IPS-20b (cell line): Measurements from ENCODE around the gene HNRNPL.
"Not testable (repeated sequence)": the region's sequence is repeated elsewhere in the genome, so short reads cannot be mapped to it uniquely, and the experiment has no call there.

Source experiments
- H3K27ac ChIP-seq: one replicate; pipeline ENCODE4 v1.5.1; 2013; ENCODE audit warnings: low read length
- H3K27me3 ChIP-seq: 2 replicates; pipeline ENCODE4 v1.6.1; 2013; ENCODE audit warnings: mild to moderate bottlenecking, low read length, inconsistent platforms; ENCODE audit not compliant: insufficient read depth
- H3K36me3 ChIP-seq: 2 replicates; pipeline ENCODE4 v1.6.1; 2013; ENCODE audit warnings: low read depth, mild to moderate bottlenecking, inconsistent platforms, low read length, moderate library complexity; ENCODE audit not compliant: insufficient read depth
- H3K4me1 ChIP-seq: 2 replicates; pipeline ENCODE4 v1.6.1; 2013; ENCODE audit warnings: mild to moderate bottlenecking, control low read depth, inconsistent platforms, low read length, moderate library complexity; ENCODE audit not compliant: insufficient read depth
- H3K4me3 ChIP-seq: 2 replicates; pipeline ENCODE4 v1.5.1; 2013; ENCODE audit warnings: mild to moderate bottlenecking, low read length, inconsistent platforms
- H3K9ac ChIP-seq: 2 replicates; pipeline ENCODE4 v1.6.1; 2013; ENCODE audit warnings: low read depth, mild to moderate bottlenecking, inconsistent platforms, low read length, moderate library complexity
- H3K9me3 ChIP-seq: 2 replicates; pipeline ENCODE4 v1.6.1; 2013; ENCODE audit warnings: mild to moderate bottlenecking, low read depth, low read length, inconsistent platforms; ENCODE audit not compliant: insufficient read depth

HNRNPL gene

DNA sequence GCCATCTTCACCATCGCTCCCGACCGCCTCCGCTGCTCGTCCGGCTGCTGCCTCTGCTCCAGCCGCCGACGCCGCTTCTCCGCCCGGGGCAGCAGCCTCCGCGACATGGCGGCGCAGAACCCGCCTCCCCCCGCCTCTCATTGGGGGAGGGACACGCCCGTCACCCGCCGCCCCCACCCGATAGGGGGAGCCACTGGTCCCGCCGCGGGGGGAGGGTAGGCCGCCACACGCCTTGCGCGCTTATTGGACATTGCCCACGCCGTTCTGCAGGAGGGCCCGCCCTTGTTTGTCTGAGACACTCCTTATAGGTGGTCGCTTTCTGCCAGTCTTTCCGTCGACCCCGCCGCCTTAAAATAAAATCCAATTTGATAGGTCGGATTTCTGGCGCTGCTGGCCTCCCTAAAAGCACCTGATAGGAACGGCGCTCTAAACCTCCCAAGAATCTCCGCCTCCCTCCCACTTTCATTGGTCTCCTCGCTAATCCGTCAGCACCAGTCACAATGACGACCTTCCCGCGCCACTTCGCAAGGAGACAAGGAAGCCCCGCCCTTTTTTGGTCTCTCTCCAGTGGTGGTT is at the start of gene HNRNPL:
TSS of gene HNRNPL (minus strand) at position 127 of the 576 bp plus-strand sequence. CDS start at position 107, 20 bp downstream.
- Histone ChIP-seq H3K4me3 (peak within 1 kb of the TSS; percentile 99), H3K9ac (peak within 1 kb of the TSS; percentile 100), H3K27ac (peak within 1 kb of the TSS; percentile 96), H3K27me3 (no peaks in the 10 kb centered on the region), H3K9me3 (no peaks in the 10 kb centered on the region), H3K36me3 (peaks cover 42% of the 10 kb centered on the region), H3K4me1 (no peaks in the 10 kb centered on the region; the same call in 1 of the 2 replicates)

- Histone ChIP-seq H3K27ac (no peak overlapping the region), H3K9ac (peak overlapping the region; percentile 20; the same call in 1 of the 2 replicates), H3K4me1 (peaks cover 6% of the 10 kb centered on the region; the same call in 1 of the 2 replicates), H3K27me3 (peaks cover 14% of the 10 kb centered on the region), H3K9me3 (no peaks in the 10 kb centered on the region), H3K4me3 (peak overlapping the region; percentile 73), H3K36me3 (no peaks in the 10 kb centered on the region)
These were observed 49.1 kb upstream of the HNRNPL start for GRCh38 chr19:38898788-38899446.

DNA sequence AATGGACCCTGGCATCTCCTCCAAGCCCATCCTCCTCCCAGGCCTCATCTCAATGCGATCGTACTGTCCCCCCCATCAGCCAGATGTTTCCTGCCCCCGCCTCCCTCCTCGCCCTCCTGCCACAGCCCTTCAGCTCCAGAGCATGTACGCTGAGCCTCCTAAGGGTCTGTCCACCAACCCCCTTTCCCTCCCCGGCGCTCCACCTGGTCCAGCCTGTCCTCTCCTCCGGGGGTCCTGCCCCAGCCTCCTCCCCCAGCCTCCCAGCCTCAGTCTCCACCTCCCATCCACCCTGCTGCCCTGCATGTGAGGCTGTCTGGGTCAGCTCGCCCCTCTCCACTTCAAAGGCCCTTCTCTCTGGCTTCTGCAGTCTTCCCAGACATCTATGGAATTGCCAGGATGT is 45.2 kb upstream of the HNRNPL start:
- peaks cover 14% of the 10 kb centered on the region for H3K27me3 ChIP-seq
- no peak overlapping the region for H3K9ac ChIP-seq
- H3K36me3 ChIP-seq: no peaks in the 10 kb centered on the region
- no peaks in the 10 kb centered on the region for H3K4me1 ChIP-seq
- no peak overlapping the region for H3K4me3 ChIP-seq
- no peak overlapping the region for H3K27ac ChIP-seq
- no peaks in the 10 kb centered on the region for H3K9me3 ChIP-seq

- no peak overlapping the region for H3K9ac ChIP-seq
- H3K9me3 ChIP-seq: no peaks in the 10 kb centered on the region
- H3K36me3 ChIP-seq: no peaks in the 10 kb centered on the region
- H3K27ac ChIP-seq: no peak overlapping the region
- peaks cover 6% of the 10 kb centered on the region for H3K27me3 ChIP-seq
- no peak overlapping the region for H3K4me3 ChIP-seq
- H3K4me1 ChIP-seq: no peaks in the 10 kb centered on the region
These were observed 43.6 kb upstream of the HNRNPL start for GRCh38 chr19:38893341-38893771.

GRCh38 chr19:38892841-38893240 is 43.1 kb upstream of the HNRNPL start:
- no peak overlapping the region for H3K4me3 ChIP-seq
- H3K27ac ChIP-seq: no peak overlapping the region
- no peak overlapping the region for H3K9ac ChIP-seq
- H3K27me3 ChIP-seq: peaks cover 1% of the 10 kb centered on the region
- H3K36me3 ChIP-seq: no peaks in the 10 kb centered on the region
- no peaks in the 10 kb centered on the region for H3K4me1 ChIP-seq
- no peaks in the 10 kb centered on the region for H3K9me3 ChIP-seq

DNA sequence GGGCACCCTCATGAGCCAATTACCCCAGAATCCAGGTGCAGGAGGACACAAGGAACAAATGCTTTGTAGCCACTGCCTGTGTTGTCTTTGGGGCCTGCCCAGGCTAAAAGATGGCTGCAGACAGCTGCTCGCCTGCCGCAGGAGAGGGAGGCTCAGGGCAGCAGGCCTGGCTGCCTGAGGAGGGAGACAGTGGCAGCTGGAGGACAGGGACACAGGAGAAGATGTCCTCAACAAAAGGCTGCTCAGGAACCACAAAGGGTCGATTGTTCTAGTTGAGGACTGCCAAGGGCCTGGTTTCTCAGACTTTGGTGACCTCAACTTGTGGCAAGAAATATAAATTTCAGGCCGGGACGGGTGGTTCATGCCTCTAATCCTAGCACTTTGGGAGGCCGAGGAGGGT is 42.0 kb upstream of the HNRNPL start:
- H3K9me3 ChIP-seq: no peaks in the 10 kb centered on the region
- no peaks in the 10 kb centered on the region for H3K27me3 ChIP-seq
- no peak overlapping the region for H3K27ac ChIP-seq
- H3K9ac ChIP-seq: no peak overlapping the region
- no peaks in the 10 kb centered on the region for H3K36me3 ChIP-seq
- no peak overlapping the region for H3K4me3 ChIP-seq
- no peaks in the 10 kb centered on the region for H3K4me1 ChIP-seq

GRCh38 chr19:38890686-38891085 is 40.9 kb upstream of the HNRNPL start:
- H3K4me3 ChIP-seq: no peak overlapping the region
- H3K27ac ChIP-seq: no peak overlapping the region
- H3K27me3 ChIP-seq: no peaks in the 10 kb centered on the region
- no peaks in the 10 kb centered on the region for H3K9me3 ChIP-seq
- H3K36me3 ChIP-seq: no peaks in the 10 kb centered on the region
- no peaks in the 10 kb centered on the region for H3K4me1 ChIP-seq
- H3K9ac ChIP-seq: no peak overlapping the region

DNA sequence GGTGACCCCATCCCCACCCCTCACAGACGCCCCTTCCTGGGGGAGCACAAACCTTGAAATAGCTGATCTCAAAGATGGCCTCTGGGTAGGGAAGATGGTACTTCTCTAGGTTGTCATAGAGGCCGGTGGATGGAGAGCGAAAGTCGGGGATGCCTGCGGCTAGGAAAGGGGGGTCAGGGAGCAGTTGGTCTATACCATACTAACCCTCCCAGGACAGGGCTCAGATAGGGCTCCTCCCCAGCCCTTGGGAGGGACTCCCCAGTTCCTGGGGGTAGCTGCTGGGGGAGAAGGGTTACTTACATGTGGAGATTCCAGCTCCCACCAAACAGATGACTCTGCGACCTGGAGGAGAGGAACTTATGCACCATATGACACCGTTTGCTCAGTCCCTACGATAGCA is 40.0 kb upstream of the HNRNPL start:
- Histone ChIP-seq H3K27me3 (no peaks in the 10 kb centered on the region), H3K4me1 (no peaks in the 10 kb centered on the region), H3K4me3 (no peak overlapping the region), H3K27ac (no peak overlapping the region), H3K36me3 (no peaks in the 10 kb centered on the region), H3K9me3 (no peaks in the 10 kb centered on the region), H3K9ac (no peak overlapping the region)

- no peaks in the 10 kb centered on the region for H3K4me1 ChIP-seq
- no peaks in the 10 kb centered on the region for H3K27me3 ChIP-seq
- no peak overlapping the region for H3K27ac ChIP-seq
- H3K9ac ChIP-seq: no peak overlapping the region
- no peaks in the 10 kb centered on the region for H3K36me3 ChIP-seq
- no peak overlapping the region for H3K4me3 ChIP-seq
- no peaks in the 10 kb centered on the region for H3K9me3 ChIP-seq
These were observed 39.1 kb upstream of the HNRNPL start for GRCh38 chr19:38888876-38889275.

- H3K36me3 ChIP-seq, H3K27ac ChIP-seq, H3K4me1 ChIP-seq, H3K9me3 ChIP-seq, H3K9ac ChIP-seq, H3K4me3 ChIP-seq, H3K27me3 ChIP-seq: not testable (repeated sequence)
These were observed 34.9 kb upstream of the HNRNPL start for GRCh38 chr19:38884691-38885090.

GRCh38 chr19:38883286-38883685 is 33.5 kb upstream of the HNRNPL start:
- Histone ChIP-seq H3K4me3 (no peak overlapping the region), H3K27me3 (no peaks in the 10 kb centered on the region), H3K36me3 (no peaks in the 10 kb centered on the region), H3K27ac (no peak overlapping the region), H3K9me3 (no peaks in the 10 kb centered on the region), H3K4me1 (no peaks in the 10 kb centered on the region), H3K9ac (no peak overlapping the region)

DNA sequence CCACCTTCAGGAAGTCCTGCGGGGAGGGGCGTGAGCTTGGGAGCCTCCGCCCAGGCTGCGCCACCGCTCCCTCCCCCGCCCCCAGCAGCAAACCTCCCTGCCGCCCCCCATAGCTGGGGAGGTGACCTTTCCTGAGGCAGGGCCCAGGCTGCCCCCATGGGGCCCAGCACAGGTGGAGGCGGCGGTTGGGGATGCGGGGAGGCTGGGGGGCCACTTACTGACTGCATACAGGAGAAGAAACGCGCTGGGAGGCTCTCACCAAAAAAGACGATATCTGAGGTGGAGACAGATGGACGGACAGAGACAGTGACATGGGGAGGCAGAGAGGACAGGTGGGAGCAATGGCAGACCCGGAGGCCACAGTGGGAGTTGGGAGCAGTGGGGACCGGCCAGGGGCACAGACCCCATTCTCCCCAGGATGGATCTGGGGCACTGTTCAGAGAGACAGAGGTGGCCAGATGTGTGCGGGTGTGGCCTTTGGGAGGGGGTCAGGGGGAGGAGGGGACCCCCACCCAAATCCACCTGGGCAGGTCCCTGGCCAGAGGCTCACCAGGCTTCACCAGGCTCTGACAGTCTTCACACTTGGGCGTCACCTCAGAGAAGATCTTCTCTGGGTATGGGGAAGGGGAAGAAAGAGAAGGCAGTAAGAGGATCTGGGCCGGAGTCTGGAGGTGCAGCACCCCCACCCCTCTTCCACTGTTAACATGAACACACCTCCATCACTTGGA is 31.3 kb upstream of the HNRNPL start:
- no peak overlapping the region for H3K27ac ChIP-seq
- H3K9ac ChIP-seq: no peak overlapping the region
- no peaks in the 10 kb centered on the region for H3K9me3 ChIP-seq
- H3K4me3 ChIP-seq: no peak overlapping the region
- H3K27me3 ChIP-seq: no peaks in the 10 kb centered on the region
- peaks cover 3% of the 10 kb centered on the region for H3K4me1 ChIP-seq
- no peaks in the 10 kb centered on the region for H3K36me3 ChIP-seq
